SK-N-SH (cell line): ENCODE results near the gene PRPH. TPM values are rescaled to one million over a fixed set of nuclear protein-coding genes. Genes with fewer than 3 reads are reported as not detected.

ENCODE experiments used
- CTCF ChIA-PET: fragments of 300-600, 350-600 bp; formaldehyde crosslinking; extraction: SDS; loops from one replicate; lab custom pipeline; 2021; lab: Yijun Ruan, JAX
- POLR2A ChIA-PET: fragments of 350-600 bp; sonication (Branson Sonifier 250); formaldehyde crosslinking; extraction: SDS; loops from one replicate; lab custom pipeline; 2020; ENCODE audit warnings: antibody characterized with exemption, inconsistent platforms; lab: Yijun Ruan, JAX
- DNase-seq: peaks from one replicate; pipeline ENCODE4 v3.0.0; 2012
- H2AFZ ChIP-seq: fragments of 200-600 bp; sonication (generic); 2 replicates; pipeline ENCODE4 v1.8.1; 2016; ENCODE audit warnings: antibody characterized with exemption, mild to moderate bottlenecking, low read depth
- H3F3A ChIP-seq: fragments of 200-600 bp; sonication (generic); replicated peaks from 2 replicates; pipeline ENCODE3; 2016; ENCODE audit warnings: antibody characterized with exemption, mild to moderate bottlenecking; ENCODE audit not compliant: insufficient read depth
- H3K27ac ChIP-seq, 2 experiments: fragments of 200-500 bp in 1 of 2; fragments of 200-600 bp in 1 of 2; sonication (Bioruptor generic) in 1 of 2; sonication (generic), shearing (Covaris generic) in 1 of 2; 2 replicates each; pipeline versions ENCODE4 v1.5.1 to v1.6.1; 2014 to 2016; ENCODE audit warnings: low read depth in 2 of 2, inconsistent platforms in 1 of 2, low read length in 1 of 2, mild to moderate bottlenecking in 1 of 2, mixed read lengths in 1 of 2
- H3K27me3 ChIP-seq: fragments of 200-600 bp; sonication (generic), shearing (Covaris generic); 2 replicates; pipeline ENCODE4 v1.6.1; 2016; ENCODE audit warnings: mixed run types; ENCODE audit not compliant: insufficient read depth
- H3K36me3 ChIP-seq, 2 experiments: fragments of 200-500 bp in 1 of 2; fragments of 200-600 bp in 1 of 2; sonication (Bioruptor generic) in 1 of 2; sonication (generic) in 1 of 2; replicated peaks in 1 of 2; 2 replicates each; pipeline versions ENCODE3 to v1.5.1; 2014 to 2016; ENCODE audit warnings: low read length in 1 of 2, mild to moderate bottlenecking in 1 of 2; ENCODE audit not compliant: insufficient read depth in 2 of 2, control insufficient read depth in 1 of 2
- H3K4me1 ChIP-seq, 2 experiments: fragments of 200-500 bp in 1 of 2; fragments of 200-600 bp in 1 of 2; sonication (Bioruptor generic) in 1 of 2; sonication (generic), shearing (Covaris generic) in 1 of 2; 2 replicates each; pipeline versions ENCODE4 v1.5.1 to v1.6.1; 2014 to 2016; ENCODE audit warnings: low read depth in 1 of 2, low read length in 1 of 2, mixed run types in 1 of 2; ENCODE audit not compliant: insufficient read depth in 2 of 2, control insufficient read depth in 1 of 2
- H3K4me2 ChIP-seq: fragments of 200-600 bp; sonication (generic), shearing (Covaris generic); 2 replicates; pipeline ENCODE4 v1.6.1; 2017; ENCODE audit warnings: mixed run types
- H3K4me3 ChIP-seq, 2 experiments: fragments of 200-500 bp in 1 of 2; fragments of 200-600 bp in 1 of 2; sonication (Bioruptor generic) in 1 of 2; sonication (generic), shearing (Covaris generic) in 1 of 2; 2 replicates each; pipeline versions ENCODE4 v1.5.1 to v1.8.1; 2014 to 2016; ENCODE audit warnings: low read depth in 2 of 2, inconsistent platforms in 1 of 2, low read length in 1 of 2, mild to moderate bottlenecking in 1 of 2, mixed read lengths in 1 of 2, moderate library complexity in 1 of 2
- H3K79me2 ChIP-seq: fragments of 200-600 bp; sonication (generic); 2 replicates; pipeline ENCODE4 v1.8.1; 2017; ENCODE audit warnings: mild to moderate bottlenecking; ENCODE audit not compliant: insufficient read depth
- H3K9ac ChIP-seq: fragments of 200-600 bp; sonication (generic); 2 replicates; pipeline ENCODE4 v1.6.1; 2017; ENCODE audit warnings: mixed run types
- H3K9me2 ChIP-seq: fragments of 200-600 bp; sonication (generic); 2 replicates; pipeline ENCODE4 v1.6.1; 2017; ENCODE audit warnings: mixed run types
- H3K9me3 ChIP-seq: fragments of 200-600 bp; sonication (generic); 2 replicates; pipeline ENCODE4 v1.6.1; 2017; ENCODE audit warnings: mixed run types, mild to moderate bottlenecking, moderate library complexity
- H4K20me1 ChIP-seq: fragments of 200-600 bp; sonication (generic); 2 replicates; pipeline ENCODE4 v1.6.1; 2017; ENCODE audit warnings: mild to moderate bottlenecking, mixed run types; ENCODE audit not compliant: insufficient read depth
- EZH2phosphoT487 ChIP-seq: fragments of 200-600 bp; sonication (generic); IDR thresholded peaks from 2 replicates; pipeline ENCODE4 v1.6.1; 2017; ENCODE audit warnings: low read depth, mixed run types, mild to moderate bottlenecking, antibody characterized with exemption, moderate library complexity, borderline replicate concordance
- FOXM1 ChIP-seq: IDR thresholded peaks from 2 replicates; pipeline ENCODE4 v1.4.0; 2012; ENCODE audit warnings: low read depth, mild to moderate bottlenecking
- GABPA ChIP-seq: IDR thresholded peaks from 2 replicates; pipeline ENCODE4 v1.4.0; 2012; ENCODE audit warnings: low read depth, mild to moderate bottlenecking
- JUND ChIP-seq: IDR thresholded peaks from 2 replicates; pipeline ENCODE4 v1.4.0; 2012
- MEF2A ChIP-seq: IDR thresholded peaks from 2 replicates; pipeline ENCODE4 v1.4.0; 2012; ENCODE audit warnings: low read depth, borderline replicate concordance
- MXI1 ChIP-seq: IDR thresholded peaks from 2 replicates; pipeline ENCODE4 v1.6.1; 2012; ENCODE audit warnings: mild to moderate bottlenecking, low read depth, low read length, improper control_type of control experiment
- NRF1 ChIP-seq: IDR thresholded peaks from 2 replicates; pipeline ENCODE4 v1.6.1; 2012; ENCODE audit warnings: low read depth, mild to moderate bottlenecking, low read length
- RAD21 ChIP-seq: IDR thresholded peaks from 2 replicates; pipeline ENCODE4 v1.6.1; 2012; ENCODE audit warnings: mild to moderate bottlenecking, low read length
- RCOR1 ChIP-seq: fragments of 150-350 bp; IDR thresholded peaks from 2 replicates; pipeline ENCODE4 v1.6.1; 2017; ENCODE audit warnings: antibody characterized with exemption, low read length
- RXRA ChIP-seq: IDR thresholded peaks from 2 replicates; pipeline ENCODE4 v1.4.0; 2012; ENCODE audit warnings: low read depth, mild to moderate bottlenecking, borderline replicate concordance
- TAF1 ChIP-seq: IDR thresholded peaks from 2 replicates; pipeline ENCODE4 v1.6.1; 2012; ENCODE audit warnings: low read depth, mild to moderate bottlenecking, low read length, moderate library complexity, borderline replicate concordance
- TEAD4 ChIP-seq: IDR thresholded peaks from 2 replicates; pipeline ENCODE4 v1.4.0; 2012; ENCODE audit warnings: mild to moderate bottlenecking, borderline replicate concordance; ENCODE audit not compliant: insufficient read depth
- ZBTB33 ChIP-seq: IDR thresholded peaks from 2 replicates; pipeline ENCODE4 v1.4.0; 2012; ENCODE audit warnings: low read depth, borderline replicate concordance
- WGBS: methylation state at CpG from one replicate; pipeline ENCODE4 v1.1.6; 2017; ENCODE audit warnings: low lambda C conversion rate; 5-methylcytosine and 5-hydroxymethylcytosine counted together
- polyA plus RNA-seq, 3 experiments: library from polyadenylated mRNA; depleted of rRNA; stranded (reverse); fragments of >200 nt; gene quantifications; 2 replicates each; pipeline ENCODE4 v1.2.3, GENCODE V29; 2012

The PRPH gene
- polyA plus RNA-seq (2012; rRNA removed), result 1.7 and 1.9 TPM in 2 replicates
- polyA plus RNA-seq (2012; cell fraction: cytosol; rRNA removed), result 0.37 and 0.80 TPM in 2 replicates
- polyA plus RNA-seq (2012; cell fraction: nucleus; rRNA removed), result 9.5 and 15.2 TPM in 2 replicates

GRCh38 chr12:49295082-49295936 is at the start of gene PRPH:
Gene PRPH (plus strand): TSS chr12:49295147. CDS start chr12:49295201, 54 bp downstream.
- Histone ChIP-seq H3K36me3 (no peaks in the 10 kb centered on the region), H3K4me2 (no peak within 1 kb of the TSS), H3K9ac (no peak within 1 kb of the TSS), H3K27me3 (no peaks in the 10 kb centered on the region), H3K27ac (peak within 1 kb of the TSS in 1 of 2 experiments; percentile 71; a peak in 1 of 4 replicates), H3K4me1 (peaks cover 7 to 29% of the 10 kb centered on the region in 2 experiments; a peak in 3 of 4 replicates), H2AFZ (no peak within 1 kb of the TSS), H3K9me3 (no peaks in the 10 kb centered on the region), H3K4me3 (peak within 1 kb of the TSS in 1 of 2 experiments; percentile 4; a peak in 1 of 4 replicates), H3F3A (no peaks in the 10 kb centered on the region), H4K20me1 (no peaks in the 10 kb centered on the region), H3K79me2 (no peaks in the 10 kb centered on the region), H3K9me2 (no peaks in the 10 kb centered on the region)
- ChIA-PET CTCF (interaction anchor here (1.5 to 29.6 kb wide), 6 partner anchors 8 to 219 kb away, joined by 5 to 658 read pairs (median 12); partner anchors contain the start of genes C1QL4 and DNAJC22), POLR2A (interaction anchor here (1.1 to 3.6 kb wide), 3 partner anchors 9 to 164 kb away, joined by 3 to 34 read pairs (median 7); partner anchors contain the start of genes TROAP and TUBA1B)
- DNase-seq, result peak; percentile 40
- WGBS, result 93% methylated on average over 75 of the region's 82 CpGs
- TF ChIP-seq TEAD4, result no peak

GRCh38 chr12:49251357-49251756 is 43.6 kb upstream of the PRPH start:
- POLR2A ChIA-PET, result no interaction called here
- Histone ChIP-seq H3F3A (no peaks in the 10 kb centered on the region), H3K4me1 (no peaks in the 10 kb centered on the region; a peak in 1 of 4 replicates), H3K79me2 (no peaks in the 10 kb centered on the region), H3K4me3 (no peak overlapping the region), H3K36me3 (no peaks in the 10 kb centered on the region), H3K4me2 (no peak overlapping the region), H3K27ac (no peak overlapping the region), H2AFZ (no peak overlapping the region), H3K9me2 (no peaks in the 10 kb centered on the region), H3K9me3 (no peaks in the 10 kb centered on the region), H3K27me3 (no peaks in the 10 kb centered on the region), H3K9ac (no peak overlapping the region), H4K20me1 (no peaks in the 10 kb centered on the region)
- DNase-seq, result no peak
- CTCF ChIA-PET, result interaction anchor here (0.9 to 2.0 kb wide), 6 partner anchors 12 to 163 kb away, joined by 3 to 5 read pairs (median 4); no protein-coding TSS in a partner anchor
- WGBS, result 85% methylated on average over 5 of the region's 5 CpGs
- TF ChIP-seq NRF1 (no peak), ZBTB33 (no peak), RXRA (no peak), FOXM1 (no peak), MXI1 (no peak), JUND (no peak), MEF2A (no peak), RAD21 (no peak), GABPA (no peak), EZH2phosphoT487 (no peak), TAF1 (no peak), RCOR1 (no peak)
